GM12873 (cell line): ENCODE measurements around the gene MITF.

ENCODE experiments used
- CTCF ChIP-seq: IDR thresholded peaks from 2 replicates; pipeline ENCODE4 v1.5.1; 2012; ENCODE audit warnings: low read depth, mild to moderate bottlenecking, moderate library complexity, low read length, control low read depth; ENCODE audit not compliant: insufficient read depth; ENCODE audit errors: missing control alignments

The MITF gene

GRCh38 chr3:69987833-69988232, 248.6 kb downstream of the MITF start:
- no peak for TF ChIP-seq CTCF

GRCh38 chr3:69993757-69994156, 254.5 kb downstream of the MITF start:
- no peak for TF ChIP-seq CTCF

GRCh38 chr3:69994919-69995318, 255.7 kb downstream of the MITF start:
- no peak for TF ChIP-seq CTCF

- no peak for TF ChIP-seq CTCF
Observed at GRCh38 chr3:69997631-69998307, 258.5 kb downstream of the MITF start.

GRCh38 chr3:69998759-69999139, 259.5 kb downstream of the MITF start:
- TF ChIP-seq CTCF: no peak

GRCh38 chr3:69999140-70000027, 260.1 kb downstream of the MITF start, which contains the start of gene SAMMSON:
TSS of gene SAMMSON (plus strand) at chr3:69999733.
- no peak for TF ChIP-seq CTCF

- no peak for TF ChIP-seq CTCF
Observed at GRCh38 chr3:70000028-70000410, 260.8 kb downstream of the MITF start.
